Activated CD8-positive, alpha-beta memory T cell treated with anti-CD3 and anti-CD28 coated beads for 48 hours (primary cell): ENCODE measurements around the gene DIP2A.

Experiments
- DNase-seq, 3 experiments: peaks; one replicate each; pipeline ENCODE4 v3.0.0-alpha.2; 2020; ENCODE audit warnings: low read depth in 2 of 3, low spot score in 2 of 3

Gene DIP2A

GRCh38 chr21:46458315-46459023, at the start of gene DIP2A:
Gene DIP2A, plus strand, starts transcription at chr21:46458891. Its CDS starts 241 bp downstream, at chr21:46459132.
- peak; percentile 75 to 90 (median 77) for DNase-seq

- no peak for DNase-seq
Observed at GRCh38 chr21:46409641-46410406, 48.9 kb upstream of the DIP2A start.

- no peak for DNase-seq
Observed at GRCh38 chr21:46410516-46410915, 48.2 kb upstream of the DIP2A start.

GRCh38 chr21:46411236-46411635, 47.5 kb upstream of the DIP2A start:
- no peak for DNase-seq

GRCh38 chr21:46411691-46412090, 47.0 kb upstream of the DIP2A start:
- DNase-seq: no peak

GRCh38 chr21:46412521-46413364, 45.9 kb upstream of the DIP2A start:
- DNase-seq: no peak

GRCh38 chr21:46413365-46413696, 45.4 kb upstream of the DIP2A start:
- no peak for DNase-seq

GRCh38 chr21:46414965-46415275, 43.8 kb upstream of the DIP2A start:
- no peak for DNase-seq

- no peak for DNase-seq
Observed at GRCh38 chr21:46416551-46416950, 42.1 kb upstream of the DIP2A start.

- DNase-seq: no peak
Observed at GRCh38 chr21:46418265-46418946, 40.3 kb upstream of the DIP2A start.

- no peak for DNase-seq
Observed at GRCh38 chr21:46420241-46421190, 38.2 kb upstream of the DIP2A start.

- no peak for DNase-seq
Observed at GRCh38 chr21:46421191-46421750, 37.4 kb upstream of the DIP2A start.

- no peak for DNase-seq
Observed at GRCh38 chr21:46421756-46422555, 36.7 kb upstream of the DIP2A start.

- DNase-seq: no peak
Observed at GRCh38 chr21:46422636-46423241, 36.0 kb upstream of the DIP2A start.

- no peak for DNase-seq
Observed at GRCh38 chr21:46423546-46424038, 35.1 kb upstream of the DIP2A start.

GRCh38 chr21:46424039-46424591, 34.6 kb upstream of the DIP2A start:
- peak in 1 of 3 experiments; percentile 12 for DNase-seq

GRCh38 chr21:46424621-46425020, 34.1 kb upstream of the DIP2A start:
- no peak for DNase-seq

GRCh38 chr21:46425041-46425440, 33.6 kb upstream of the DIP2A start:
- no peak for DNase-seq
